Naive thymus-derived CD4-positive, alpha-beta T cell (primary cell): ENCODE results near the gene PIK3C2B. TPM values are rescaled to one million over a fixed set of nuclear protein-coding genes. Genes with fewer than 3 reads are reported as not detected.

Experiments used
- ATAC-seq: fragments of 150-1000 bp; cut with Tn5 transposase; 2 replicates; pipeline ENCODE4 v1.10.0; 2021; ENCODE audit warnings: mild to moderate bottlenecking, moderate library complexity
- CTCF ChIA-PET: fragments of 350-600 bp; sonication (Branson Sonifier 250); formaldehyde crosslinking; loops from one replicate; lab custom pipeline; 2021; ENCODE audit warnings: antibody characterized with exemption; lab: Charles Lee
- POLR2A ChIA-PET: fragments of 350-600 bp; sonication (Branson Sonifier 250); formaldehyde crosslinking; loops from one replicate; lab custom pipeline; 2021; ENCODE audit warnings: antibody characterized with exemption, inconsistent platforms; lab: Charles Lee
- DNase-seq, 9 donors: peaks; one replicate each; pipeline versions ENCODE4 v3.0.0 to v3.0.0-alpha.2; 2020 to 2022; ENCODE audit warnings: mixed read lengths in 1 of 9
- H3K27ac ChIP-seq: one replicate; pipeline ENCODE4 v1.7.0; 2013; ENCODE audit warnings: mild to moderate bottlenecking, low read depth, low read length, moderate library complexity
- H3K27me3 ChIP-seq, 2 donors: one replicate each; pipeline ENCODE4 v1.7.0; 2013; ENCODE audit warnings: low read length in 2 of 2, mild to moderate bottlenecking in 2 of 2, moderate library complexity in 2 of 2; ENCODE audit not compliant: control insufficient read depth in 2 of 2, insufficient read depth in 2 of 2
- H3K36me3 ChIP-seq, 3 experiments: 1 replicate in 2 of 3; 2 replicates in 1 of 3; pipeline ENCODE4 v1.7.0; 2013; ENCODE audit warnings: low read length in 3 of 3, mild to moderate bottlenecking in 3 of 3, moderate library complexity in 1 of 3; ENCODE audit not compliant: insufficient read depth in 3 of 3, control insufficient read depth in 2 of 3
- H3K4me1 ChIP-seq, 2 donors: one replicate each; pipeline ENCODE4 v1.7.0; 2013; ENCODE audit warnings: low read length in 2 of 2, mild to moderate bottlenecking in 2 of 2, moderate library complexity in 1 of 2; ENCODE audit not compliant: control insufficient read depth in 2 of 2, insufficient read depth in 2 of 2
- H3K4me3 ChIP-seq: 2 replicates; pipeline ENCODE4 v1.7.0; 2013; ENCODE audit warnings: mild to moderate bottlenecking, low read length
- H3K9me3 ChIP-seq, 3 experiments: 1 replicate in 2 of 3; 2 replicates in 1 of 3; pipeline ENCODE4 v1.7.0; 2013; ENCODE audit warnings: low read length in 3 of 3; ENCODE audit not compliant: control insufficient read depth in 2 of 3
- H3K27ac Mint-ChIP-seq, 9 donors: one replicate each; pipeline ENCODE4 v1.8.0; 2020 to 2022; ENCODE audit warnings: mixed read lengths in 9 of 9, mild to moderate bottlenecking in 8 of 9, moderate library complexity in 5 of 9, inconsistent platforms in 2 of 9
- H3K27me3 Mint-ChIP-seq, 5 donors: one replicate each; pipeline ENCODE4 v1.8.0; 2021 to 2022; ENCODE audit warnings: mixed read lengths in 5 of 5, mild to moderate bottlenecking in 1 of 5
- H3K36me3 Mint-ChIP-seq, 5 donors: one replicate each; pipeline ENCODE4 v1.8.0; 2020 to 2022; ENCODE audit warnings: mixed read lengths in 5 of 5, mild to moderate bottlenecking in 3 of 5, inconsistent platforms in 1 of 5
- H3K4me1 Mint-ChIP-seq, 7 donors: one replicate each; pipeline ENCODE4 v1.8.0; 2020 to 2022; ENCODE audit warnings: mixed read lengths in 7 of 7, mild to moderate bottlenecking in 3 of 7, inconsistent platforms in 1 of 7
- H3K4me3 Mint-ChIP-seq, 10 donors: one replicate each; pipeline ENCODE4 v1.8.0; 2020 to 2022; ENCODE audit warnings: mild to moderate bottlenecking in 10 of 10, mixed read lengths in 10 of 10, moderate library complexity in 6 of 10, inconsistent platforms in 2 of 10
- H3K9me3 Mint-ChIP-seq, 11 donors: one replicate each; pipeline ENCODE4 v1.8.0; 2020 to 2022; ENCODE audit warnings: mixed read lengths in 11 of 11, mild to moderate bottlenecking in 4 of 11, inconsistent platforms in 1 of 11, moderate library complexity in 1 of 11
- intact Hi-C, 2 donors: fragments of 100-400 bp; cut with micrococcal nuclease; formaldehyde crosslinking; loops; one replicate each; pipeline ENCODE4 v1.15.1; 2023
- polyA plus RNA-seq, 2 donors: library from polyadenylated mRNA; unstranded; fragments of 300-500 nt; fragmentation: Illumina TruSeq; gene quantifications; one replicate each; pipeline ENCODE4 v1.2.3, GENCODE V29; 2021
- total RNA-seq, 6 experiments: library from RNA in 5 of 6; stranded (reverse) in 5 of 6; gene quantifications; 1 replicate in 5 of 6; 2 replicates in 1 of 6; pipeline ENCODE4 v1.2.3 and lab custom pipeline; 2021 to 2026

Gene PIK3C2B
- total and polyA plus RNA-seq, 7 experiments from 2014 or later: 2.7 to 41.9 (median 27.6) TPM

DNA sequence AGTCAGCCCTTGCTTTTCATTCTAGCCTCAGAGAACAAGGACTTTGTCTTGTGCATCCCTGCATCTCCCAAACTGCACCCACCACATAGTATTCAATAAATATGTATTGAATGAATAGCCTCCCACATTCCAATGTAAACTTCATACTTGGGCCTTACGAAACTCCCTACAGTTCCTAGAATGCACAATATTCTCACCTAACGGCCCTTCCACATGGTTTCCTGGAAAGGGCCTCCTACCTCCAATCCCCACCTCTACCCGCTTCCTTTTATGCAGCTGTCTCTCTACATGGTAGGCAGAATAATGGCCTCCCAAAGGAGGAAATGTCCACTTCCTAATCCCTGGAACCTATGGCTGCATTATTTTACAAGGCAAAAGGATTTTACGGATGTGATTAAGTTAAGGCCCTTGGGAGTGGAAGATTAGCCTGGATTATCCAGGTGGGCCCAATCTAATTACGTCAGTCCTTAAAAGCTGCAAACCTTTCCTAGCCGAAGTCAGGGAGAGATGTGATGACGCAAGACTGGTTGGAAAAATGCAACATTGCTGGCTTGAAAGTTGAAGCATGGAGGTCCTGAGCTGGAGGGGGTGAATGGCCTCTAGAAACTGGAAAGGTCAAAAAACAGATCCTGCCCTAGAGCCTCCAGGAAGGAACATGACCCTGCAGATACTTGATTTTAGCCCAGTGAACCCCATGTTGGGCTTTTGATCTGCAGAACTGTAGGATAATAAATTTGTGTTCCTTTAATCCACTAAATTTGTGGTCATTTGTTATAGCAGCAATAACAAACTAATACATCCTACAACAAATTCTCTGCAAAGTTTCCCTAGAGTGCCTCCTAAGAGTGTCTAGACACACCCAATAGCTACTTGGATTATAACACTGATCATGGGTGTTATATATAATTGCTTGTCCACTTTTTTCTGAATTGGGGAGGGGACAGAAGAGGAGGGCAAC is 5.2 kb upstream of the PIK3C2B start:
- no peak for ATAC-seq
- Mint-ChIP-seq H3K4me3 (no peak overlapping the region), H3K27me3 (peaks cover 0 to 2% (median 0%) of the 10 kb centered on the region in 5 donors), H3K9me3 (no peaks in the 10 kb centered on the region), H3K27ac (peak overlapping the region in 1 of 9 donors; percentile 17), H3K36me3 (no peaks in the 10 kb centered on the region), H3K4me1 (peaks cover 12 to 57% (median 44%) of the 10 kb centered on the region in 7 donors)
- DNase-seq: no peak
- Histone ChIP-seq H3K4me3 (no peak overlapping the region), H3K27ac (no peak overlapping the region), H3K27me3 (no peaks in the 10 kb centered on the region), H3K9me3 (no peaks in the 10 kb centered on the region), H3K4me1 (peaks cover 6 to 14% of the 10 kb centered on the region in 2 donors), H3K36me3 (no peaks in the 10 kb centered on the region)
- POLR2A ChIA-PET: interaction anchor here (0.7 to 1.9 kb wide), 5 partner anchors 7 to 68 kb away, joined by 3 to 11 read pairs (median 4); no protein-coding TSS in a partner anchor
- CTCF ChIA-PET: interaction anchor here (0.6 to 17.9 kb wide), 5 partner anchors 11 to 70 kb away, joined by 4 to 434 read pairs (median 13); no protein-coding TSS in a partner anchor
- intact Hi-C loops: no loop called here

DNA sequence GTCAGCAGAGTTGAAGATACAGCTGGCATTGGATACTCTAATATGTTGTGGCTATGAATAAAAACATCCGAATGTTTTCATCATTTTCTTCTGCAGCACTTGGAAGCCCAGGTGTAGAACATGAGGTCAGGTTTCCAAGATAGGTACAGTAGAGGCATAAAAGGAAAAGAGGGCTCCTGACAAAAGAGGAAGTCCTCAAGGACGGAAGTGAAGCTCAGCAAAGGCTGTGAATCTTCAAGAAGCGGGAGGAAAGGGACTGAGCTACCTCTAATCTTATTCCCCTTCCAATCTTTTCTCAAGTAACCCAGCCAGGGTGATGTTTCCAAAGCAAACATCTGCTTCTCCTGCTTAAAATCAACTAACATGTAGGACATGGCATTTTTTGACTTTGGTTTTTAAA is 4.4 kb upstream of the PIK3C2B start:
- ChIA-PET CTCF (interaction anchor here (0.6 to 17.9 kb wide), 3 partner anchors 18 to 68 kb away, joined by 4 to 434 read pairs (median 13); no protein-coding TSS in a partner anchor), POLR2A (interaction anchor here (0.6 to 2.7 kb wide), 7 partner anchors 8 to 91 kb away, joined by 3 to 10 read pairs (median 3); partner anchors contain the start of gene MDM4)
- Histone ChIP-seq H3K27me3 (no peaks in the 10 kb centered on the region), H3K9me3 (no peaks in the 10 kb centered on the region), H3K27ac (no peak overlapping the region), H3K4me3 (no peak overlapping the region), H3K36me3 (peaks cover 0 to 6% (median 0%) of the 10 kb centered on the region in 3 experiments), H3K4me1 (peaks cover 6 to 14% of the 10 kb centered on the region in 2 donors)
- H3K4me3 Mint-ChIP-seq: peak overlapping the region in 1 of 10 donors; percentile 45
- no peaks in the 10 kb centered on the region for H3K9me3 Mint-ChIP-seq
- H3K4me1 Mint-ChIP-seq: peaks cover 12 to 58% (median 42%) of the 10 kb centered on the region in 7 donors
- no peak for ATAC-seq
- intact Hi-C loops: no loop called here
- H3K27me3 Mint-ChIP-seq: peaks cover 0 to 2% (median 0%) of the 10 kb centered on the region in 5 donors
- DNase-seq: no peak
- H3K27ac Mint-ChIP-seq: peak overlapping the region in 4 of 9 donors; percentile 15 to 70 (median 38)
- H3K36me3 Mint-ChIP-seq: no peaks in the 10 kb centered on the region

GRCh38 chr1:204495777-204496176 is 1.2 kb upstream of the PIK3C2B start:
- H3K4me1 ChIP-seq: peaks cover 23 to 35% of the 10 kb centered on the region in 2 donors
- CTCF ChIA-PET: interaction anchor here (0.7 to 17.9 kb wide), 5 partner anchors 19 to 311 kb away, joined by 3 to 434 read pairs (median 4); no protein-coding TSS in a partner anchor
- intact Hi-C loops: loop anchor here (1.0 to 2.0 kb wide), 6 partner anchors 15 to 333 kb away; partner anchors contain the start of gene MDM4 (in 1 of the 2)
- no peaks in the 10 kb centered on the region for H3K9me3 Mint-ChIP-seq
- H3K27ac ChIP-seq: peak overlapping the region; percentile 87
- H3K36me3 ChIP-seq: peaks cover 0 to 7% (median 0%) of the 10 kb centered on the region in 3 experiments
- no peaks in the 10 kb centered on the region for H3K27me3 ChIP-seq
- H3K4me3 ChIP-seq: peak overlapping the region; percentile 84
- H3K4me1 Mint-ChIP-seq: peaks cover 30 to 77% (median 60%) of the 10 kb centered on the region in 7 donors
- DNase-seq (no peak), ATAC-seq (no peak)
- no peaks in the 10 kb centered on the region for H3K36me3 Mint-ChIP-seq
- H3K27ac Mint-ChIP-seq: peak overlapping the region; percentile 67 to 98 (median 90)
- no peaks in the 10 kb centered on the region for H3K9me3 ChIP-seq
- H3K27me3 Mint-ChIP-seq: peaks cover 0 to 2% (median 0%) of the 10 kb centered on the region in 5 donors
- POLR2A ChIA-PET: interaction anchor here (0.8 to 3.4 kb wide), 7 partner anchors 11 to 101 kb away, joined by 3 to 35 read pairs (median 4); partner anchors contain the start of gene MDM4
- H3K4me3 Mint-ChIP-seq: peak overlapping the region; percentile 92 to 98 (median 95)

DNA sequence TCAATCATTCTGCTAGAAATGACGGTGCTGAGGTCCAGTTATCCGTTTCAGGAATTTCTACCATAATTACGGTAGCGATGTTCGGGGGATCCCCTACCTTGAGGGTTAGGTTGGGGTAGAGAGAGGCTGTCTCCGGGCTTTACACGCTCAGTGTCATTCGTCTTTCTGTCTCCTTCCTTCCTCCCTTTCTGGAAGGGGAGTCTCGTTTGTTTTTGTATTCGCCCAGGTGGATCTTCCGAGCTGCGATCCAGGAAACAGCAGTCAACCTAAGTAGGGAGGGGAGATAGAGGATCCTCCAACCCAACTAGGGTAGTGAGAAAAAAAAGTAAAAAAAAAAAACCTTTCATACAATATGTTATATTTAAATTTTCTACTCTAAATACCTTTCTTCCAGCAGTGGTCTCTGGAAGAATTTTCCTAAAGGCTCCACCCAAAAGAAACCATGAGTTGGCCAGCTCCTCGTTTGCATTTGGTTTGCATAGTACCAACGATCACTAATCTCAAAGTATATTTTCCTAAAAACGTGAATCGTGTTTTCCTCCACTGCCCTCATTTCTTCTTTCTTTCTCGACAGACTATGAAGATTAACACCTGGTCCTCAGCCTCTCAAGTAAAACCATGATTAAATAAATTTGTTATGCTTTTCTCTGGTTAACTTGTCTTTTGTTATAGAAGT is 611 bp upstream of the PIK3C2B start:
- peak overlapping the region; percentile 83 to 98 (median 90) for H3K27ac Mint-ChIP-seq
- H3K4me1 ChIP-seq: peaks cover 23 to 35% of the 10 kb centered on the region in 2 donors
- no peak for DNase-seq
- POLR2A ChIA-PET: interaction anchor here (0.8 to 3.7 kb wide), 13 partner anchors 8 to 101 kb away, joined by 3 to 35 read pairs (median 6); partner anchors contain the start of gene MDM4
- peaks cover 35 to 83% (median 65%) of the 10 kb centered on the region in 7 donors for H3K4me1 Mint-ChIP-seq
- H3K4me3 Mint-ChIP-seq: peak overlapping the region; percentile 92 to 98 (median 95)
- H3K36me3 ChIP-seq: peaks cover 0 to 8% (median 0%) of the 10 kb centered on the region in 3 experiments
- no peaks in the 10 kb centered on the region for H3K9me3 Mint-ChIP-seq
- H3K27me3 Mint-ChIP-seq: peaks cover 0 to 2% (median 0%) of the 10 kb centered on the region in 5 donors
- CTCF ChIA-PET: interaction anchor here (0.7 to 17.9 kb wide), 8 partner anchors 8 to 957 kb away, joined by 3 to 434 read pairs (median 6); no protein-coding TSS in a partner anchor
- H3K36me3 Mint-ChIP-seq: peaks cover 2 to 4% (median 3%) of the 10 kb centered on the region in 5 donors
- intact Hi-C loops: loop anchor here (1.0 to 2.0 kb wide), 6 partner anchors 14 to 332 kb away; partner anchors contain the start of gene MDM4 (in 1 of the 2)
- ATAC-seq: peak; percentile 68
- no peaks in the 10 kb centered on the region for H3K9me3 ChIP-seq
- peak overlapping the region; percentile 87 for H3K27ac ChIP-seq
- H3K4me3 ChIP-seq: peak overlapping the region; percentile 84
- no peaks in the 10 kb centered on the region for H3K27me3 ChIP-seq

GRCh38 chr1:204493984-204494280 is 673 bp downstream of the PIK3C2B start:
- H3K4me3 ChIP-seq: peak overlapping the region; percentile 84
- DNase-seq (peak in 7 of 9 donors; percentile 57 to 69 (median 65)), ATAC-seq (peak; percentile 53)
- peaks cover 0 to 13% (median 0%) of the 10 kb centered on the region in 3 experiments for H3K36me3 ChIP-seq
- H3K27me3 ChIP-seq: no peaks in the 10 kb centered on the region
- POLR2A ChIA-PET: interaction anchor here (0.7 to 3.7 kb wide), 20 partner anchors 9 to 628 kb away, joined by 3 to 35 read pairs (median 5); partner anchors contain the start of genes MDM4 and RBBP5
- peak overlapping the region; percentile 87 for H3K27ac ChIP-seq
- Mint-ChIP-seq H3K9me3 (no peaks in the 10 kb centered on the region), H3K27me3 (peaks cover 0 to 2% (median 0%) of the 10 kb centered on the region in 5 donors), H3K36me3 (peaks cover 3 to 14% (median 10%) of the 10 kb centered on the region in 5 donors), H3K4me1 (peaks cover 39 to 86% (median 72%) of the 10 kb centered on the region in 7 donors), H3K4me3 (peak overlapping the region; percentile 89 to 98 (median 95)), H3K27ac (peak overlapping the region; percentile 83 to 97 (median 90))
- CTCF ChIA-PET: interaction anchor here (0.6 to 17.9 kb wide), 10 partner anchors 7 to 130 kb away, joined by 3 to 434 read pairs (median 4); partner anchors contain the start of gene MDM4
- peaks cover 23 to 32% of the 10 kb centered on the region in 2 donors for H3K4me1 ChIP-seq
- intact Hi-C loops: loop anchor here (1.0 to 2.0 kb wide), 8 partner anchors 9 to 331 kb away; partner anchors contain the start of genes PPP1R15B (in 2 of the 2) and MDM4 (in 1 of the 2)
- no peaks in the 10 kb centered on the region for H3K9me3 ChIP-seq
